Loucy (cell line): ENCODE results near the gene CRYBB1.

Experiments used
- H2AFZ ChIP-seq: fragments of 200-600 bp; sonication (generic); 2 replicates; pipeline ENCODE4 v1.6.0; 2016; ENCODE audit warnings: antibody characterized with exemption, mild to moderate bottlenecking, low read length, moderate library complexity
- H3F3A ChIP-seq: fragments of 200-600 bp; 2 replicates; pipeline ENCODE4 v1.6.0; 2016; ENCODE audit warnings: antibody characterized with exemption, low read depth, mild to moderate bottlenecking
- H3K27me3 ChIP-seq: fragments of 200-600 bp; sonication (generic); 2 replicates; pipeline ENCODE4 v1.6.1; 2014; ENCODE audit warnings: low read length, mild to moderate bottlenecking; ENCODE audit not compliant: insufficient read depth, poor library complexity, severe bottlenecking
- H3K36me3 ChIP-seq: fragments of 200-600 bp; sonication (generic); 2 replicates; pipeline ENCODE4 v1.6.1; 2016; ENCODE audit warnings: low read length; ENCODE audit not compliant: insufficient read depth
- H3K4me1 ChIP-seq: fragments of 200-600 bp; sonication (generic); 2 replicates; pipeline ENCODE4 v1.5.1; 2014; ENCODE audit warnings: low read length, mild to moderate bottlenecking; ENCODE audit not compliant: insufficient read depth, poor library complexity, severe bottlenecking
- H3K4me2 ChIP-seq: fragments of 200-600 bp; sonication (generic); 2 replicates; pipeline ENCODE4 v1.6.0; 2014; ENCODE audit warnings: antibody characterized with exemption, low read length, low read depth, mild to moderate bottlenecking; ENCODE audit not compliant: poor library complexity, severe bottlenecking
- H3K4me3 ChIP-seq: fragments of 200-600 bp; sonication (generic); 2 replicates; pipeline ENCODE4 v1.5.1; 2014; ENCODE audit warnings: low read length, mild to moderate bottlenecking, mixed read lengths; ENCODE audit not compliant: poor library complexity, severe bottlenecking
- H3K79me2 ChIP-seq: fragments of 200-600 bp; sonication (generic); 2 replicates; pipeline ENCODE4 v1.6.1; 2014; ENCODE audit warnings: low read length; ENCODE audit not compliant: insufficient read depth
- H3K9ac ChIP-seq: fragments of 200-600 bp; sonication (generic); 2 replicates; pipeline ENCODE4 v1.6.0; 2014; ENCODE audit warnings: mild to moderate bottlenecking, low read depth, low read length, moderate library complexity; ENCODE audit not compliant: poor library complexity, severe bottlenecking
- H3K9me2 ChIP-seq: fragments of 200-600 bp; sonication (generic); replicated peaks from 2 replicates; pipeline ENCODE4 v1.6.1; 2016; ENCODE audit warnings: low read depth, low read length, mixed read lengths
- H3K9me3 ChIP-seq: fragments of 200-600 bp; sonication (generic); 2 replicates; pipeline ENCODE4 v1.6.1; 2014; ENCODE audit warnings: mild to moderate bottlenecking, antibody characterized with exemption, low read length, low read depth; ENCODE audit not compliant: insufficient read depth
- H4K20me1 ChIP-seq: fragments of 200-600 bp; sonication (generic); 2 replicates; pipeline ENCODE4 v1.6.0; 2014; ENCODE audit warnings: antibody characterized with exemption, low read length, mild to moderate bottlenecking; ENCODE audit not compliant: insufficient read depth, poor library complexity, severe bottlenecking
- CTCF ChIP-seq: fragments of 200-600 bp; sonication (generic); conservative IDR thresholded peaks from 2 replicates; pipeline ENCODE4 v1.5.1; 2014; ENCODE audit warnings: mild to moderate bottlenecking, antibody characterized with exemption, low read length
- EZH2phosphoT487 ChIP-seq: fragments of 200-600 bp; IDR thresholded peaks from 2 replicates; pipeline ENCODE4 v1.6.1; 2018; ENCODE audit warnings: antibody characterized with exemption, mild to moderate bottlenecking, moderate library complexity, borderline replicate concordance

CRYBB1 gene

GRCh38 chr22:26599505-26599904 is 18.3 kb downstream of the CRYBB1 start:
- TF ChIP-seq EZH2phosphoT487 (no peak), CTCF (no peak)

GRCh38 chr22:26597480-26597879 is 20.3 kb downstream of the CRYBB1 start:
- Histone ChIP-seq H3K9me2 (no peaks in the 10 kb centered on the region), H3K9me3 (no peaks in the 10 kb centered on the region), H3F3A (0 out of 2 replicates have a peak, but pooled peaks cover 3% of the 10 kb centered on the region), H2AFZ (no peak overlapping the region), H3K79me2 (no peaks in the 10 kb centered on the region), H3K4me1 (peaks cover 11% of the 10 kb centered on the region), H4K20me1 (no peaks in the 10 kb centered on the region), H3K27me3 (no peaks in the 10 kb centered on the region), H3K9ac (no peak overlapping the region), H3K36me3 (no peaks in the 10 kb centered on the region), H3K4me3 (no peak overlapping the region), H3K4me2 (no peak overlapping the region)
- no peak for TF ChIP-seq CTCF
- no peak for TF ChIP-seq EZH2phosphoT487

More at GRCh38 chr22:26599505-26599904, 18.3 kb downstream of the CRYBB1 start:
- Histone ChIP-seq H2AFZ (no peak overlapping the region), H3K9ac (no peak overlapping the region), H3K4me2 (no peak overlapping the region), H3K27me3 (no peaks in the 10 kb centered on the region), H3K36me3 (no peaks in the 10 kb centered on the region), H3K4me3 (no peak overlapping the region), H4K20me1 (no peaks in the 10 kb centered on the region), H3K79me2 (no peaks in the 10 kb centered on the region), H3K4me1 (peaks cover 4% of the 10 kb centered on the region), H3K9me3 (no peaks in the 10 kb centered on the region), H3K9me2 (no peaks in the 10 kb centered on the region), H3F3A (no peaks in the 10 kb centered on the region)

- no peaks in the 10 kb centered on the region for H3K9me3 ChIP-seq
- no peak overlapping the region for H3K4me3 ChIP-seq
- no peaks in the 10 kb centered on the region for H3K27me3 ChIP-seq
- no peaks in the 10 kb centered on the region for H3K36me3 ChIP-seq
- H2AFZ ChIP-seq: no peak overlapping the region
- peaks cover 16% of the 10 kb centered on the region for H3K4me1 ChIP-seq
- no peak overlapping the region for H3K9ac ChIP-seq
- 0 out of 2 replicates have a peak, but pooled peaks cover 3% of the 10 kb centered on the region for H3F3A ChIP-seq
- TF ChIP-seq CTCF (no peak), EZH2phosphoT487 (no peak)
- no peaks in the 10 kb centered on the region for H3K79me2 ChIP-seq
- no peaks in the 10 kb centered on the region for H4K20me1 ChIP-seq
- H3K4me2 ChIP-seq: no peak overlapping the region
- no peaks in the 10 kb centered on the region for H3K9me2 ChIP-seq
Measured at GRCh38 chr22:26597026-26597425, 20.8 kb downstream of the CRYBB1 start.
